ENCODE results near the gene MATR3.

MATR3 gene

DNA sequence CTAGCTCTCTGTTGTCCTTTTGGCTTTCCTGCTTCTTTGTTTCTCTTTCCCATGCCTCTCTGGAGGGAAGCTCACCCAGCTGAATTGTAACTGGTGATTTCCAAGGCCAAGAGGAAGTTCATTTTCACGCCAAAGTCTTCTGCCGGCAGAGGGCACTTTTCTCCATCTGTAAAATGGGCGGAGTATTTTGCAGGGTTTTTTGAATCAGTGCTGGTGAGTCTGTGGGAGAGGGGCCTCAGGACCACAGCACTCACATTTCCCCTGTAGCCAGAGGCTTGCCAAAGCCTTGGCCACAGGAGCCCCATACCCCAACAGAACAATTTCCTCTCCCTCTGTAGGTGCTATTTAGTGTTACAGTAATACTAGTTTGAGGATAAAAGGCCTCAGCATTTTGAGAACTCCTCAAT lies 42.3 kb upstream of the MATR3 start:
- Histone ChIP-seq H3K4me3 (ENCODE audit: severe bottlenecking) (no peak overlapping the region), H3K4me1 (ENCODE audit: insufficient read depth, poor library complexity, severe bottlenecking) (peaks cover 4% of the 10 kb centered on the region), H3K36me3 (ENCODE audit: low read depth) (no peaks in the 10 kb centered on the region), H3K9me3 (ENCODE audit: severe bottlenecking) (no peaks in the 10 kb centered on the region), H3K27me3 (ENCODE audit: insufficient read depth, poor library complexity, severe bottlenecking) (no peaks in the 10 kb centered on the region), H3K27ac (ENCODE audit: poor library complexity, severe bottlenecking) (no peak overlapping the region)
- TF ChIP-seq, protein P1, sequence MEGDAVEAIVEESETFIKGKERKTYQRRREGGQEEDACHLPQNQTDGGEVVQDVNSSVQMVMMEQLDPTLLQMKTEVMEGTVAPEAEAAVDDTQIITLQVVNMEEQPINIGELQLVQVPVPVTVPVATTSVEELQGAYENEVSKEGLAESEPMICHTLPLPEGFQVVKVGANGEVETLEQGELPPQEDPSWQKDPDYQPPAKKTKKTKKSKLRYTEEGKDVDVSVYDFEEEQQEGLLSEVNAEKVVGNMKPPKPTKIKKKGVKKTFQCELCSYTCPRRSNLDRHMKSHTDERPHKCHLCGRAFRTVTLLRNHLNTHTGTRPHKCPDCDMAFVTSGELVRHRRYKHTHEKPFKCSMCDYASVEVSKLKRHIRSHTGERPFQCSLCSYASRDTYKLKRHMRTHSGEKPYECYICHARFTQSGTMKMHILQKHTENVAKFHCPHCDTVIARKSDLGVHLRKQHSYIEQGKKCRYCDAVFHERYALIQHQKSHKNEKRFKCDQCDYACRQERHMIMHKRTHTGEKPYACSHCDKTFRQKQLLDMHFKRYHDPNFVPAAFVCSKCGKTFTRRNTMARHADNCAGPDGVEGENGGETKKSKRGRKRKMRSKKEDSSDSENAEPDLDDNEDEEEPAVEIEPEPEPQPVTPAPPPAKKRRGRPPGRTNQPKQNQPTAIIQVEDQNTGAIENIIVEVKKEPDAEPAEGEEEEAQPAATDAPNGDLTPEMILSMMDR (IDR thresholded peaks at IDR 0.05; ENCODE audit: poor library complexity, severe bottlenecking) = no peak
- no peak for ATAC-seq (ENCODE audit: low read depth)
- no peak for DNase-seq (ENCODE audit: low spot score)

DNA sequence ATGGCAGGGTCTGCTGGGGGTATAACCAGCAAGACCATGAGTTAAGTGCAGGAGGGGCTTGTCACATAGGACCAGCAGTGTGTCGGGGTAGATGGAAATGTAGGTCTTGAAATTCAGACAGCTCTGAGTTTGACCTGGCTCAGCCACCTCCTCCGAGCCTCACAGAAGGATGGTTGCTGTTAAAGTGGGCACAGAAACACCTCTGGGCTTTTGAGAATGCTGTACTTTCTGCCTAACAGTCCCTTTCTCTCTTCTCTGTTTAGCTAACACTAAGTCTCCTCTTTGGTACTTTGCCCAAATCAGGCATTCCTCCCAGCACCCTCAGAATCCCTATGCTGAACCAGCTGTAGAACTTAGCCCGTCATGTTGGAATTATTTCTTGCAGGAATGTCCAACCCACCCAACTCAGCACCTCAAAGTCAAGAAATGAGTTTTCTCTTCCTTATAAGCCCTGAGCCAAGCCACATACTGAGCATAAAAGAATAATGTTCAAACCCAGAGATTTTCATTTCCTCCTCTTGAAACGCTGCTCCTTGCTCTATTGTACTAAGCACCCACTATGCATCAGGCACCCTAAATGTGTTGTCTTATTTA lies 41.7 kb upstream of the MATR3 start:
- Histone ChIP-seq H3K9me3 (ENCODE audit: severe bottlenecking) (no peaks in the 10 kb centered on the region), H3K4me1 (ENCODE audit: insufficient read depth, poor library complexity, severe bottlenecking) (no peaks in the 10 kb centered on the region), H3K27ac (ENCODE audit: poor library complexity, severe bottlenecking) (no peak overlapping the region), H3K36me3 (ENCODE audit: low read depth) (no peaks in the 10 kb centered on the region), H3K4me3 (ENCODE audit: severe bottlenecking) (no peak overlapping the region), H3K27me3 (ENCODE audit: insufficient read depth, poor library complexity, severe bottlenecking) (no peaks in the 10 kb centered on the region)
- DNase-seq (ENCODE audit: low spot score) (no peak), ATAC-seq (ENCODE audit: low read depth) (peak; percentile 22; the same call in 1 of the 3 replicates)
- TF ChIP-seq, protein P1 (IDR thresholded peaks at IDR 0.05; ENCODE audit: poor library complexity, severe bottlenecking) = no peak

DNA sequence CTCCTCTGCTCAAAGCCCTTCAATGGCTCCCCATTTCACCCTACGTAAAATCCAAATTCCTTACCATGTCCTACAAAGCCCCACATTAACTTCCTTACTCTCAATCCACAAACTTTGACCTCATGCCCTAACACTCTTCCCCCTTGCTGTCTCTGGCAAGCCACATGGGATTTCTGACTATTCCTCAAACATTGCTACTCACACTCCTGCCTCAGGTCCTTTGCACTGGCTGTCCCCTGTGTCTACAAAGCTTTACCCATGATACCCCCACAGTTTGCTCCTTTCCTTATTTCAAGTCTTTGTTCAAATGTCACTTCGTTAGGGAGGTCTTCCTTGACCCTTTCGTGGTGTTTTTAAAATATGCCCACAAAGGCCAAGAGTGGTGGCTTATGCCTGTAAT lies 40.4 kb upstream of the MATR3 start:
- Histone ChIP-seq H3K4me3 (ENCODE audit: severe bottlenecking) (no peak overlapping the region), H3K9me3 (ENCODE audit: severe bottlenecking) (no peaks in the 10 kb centered on the region), H3K4me1 (ENCODE audit: insufficient read depth, poor library complexity, severe bottlenecking) (no peaks in the 10 kb centered on the region), H3K36me3 (ENCODE audit: low read depth) (no peaks in the 10 kb centered on the region), H3K27ac (ENCODE audit: poor library complexity, severe bottlenecking) (no peak overlapping the region), H3K27me3 (ENCODE audit: insufficient read depth, poor library complexity, severe bottlenecking) (no peaks in the 10 kb centered on the region)
- TF ChIP-seq, protein P1 (IDR thresholded peaks at IDR 0.05; ENCODE audit: poor library complexity, severe bottlenecking) = no peak
- DNase-seq (ENCODE audit: low spot score) = no peak
- ATAC-seq (ENCODE audit: low read depth) = no peak

DNA sequence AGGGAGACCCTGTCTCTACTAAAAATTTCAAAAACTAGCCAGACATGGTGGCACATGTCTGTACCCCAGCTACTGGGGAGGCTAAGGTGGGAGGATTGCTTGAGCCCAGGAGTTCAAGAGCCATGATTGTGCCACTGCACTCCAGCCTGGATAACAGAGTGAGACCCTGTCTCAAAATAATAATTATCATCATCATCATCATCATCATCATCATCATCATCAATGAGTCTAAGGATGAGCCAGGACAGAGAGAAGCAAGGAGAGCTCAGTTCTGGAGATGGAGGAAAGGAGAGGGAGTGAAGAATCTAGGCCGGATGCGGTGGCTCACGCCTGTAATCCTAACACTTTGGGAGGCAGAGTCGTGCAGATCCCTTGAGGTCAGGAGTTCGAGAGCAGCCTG lies 36.7 kb upstream of the MATR3 start:
- Histone ChIP-seq H3K4me1 (ENCODE audit: insufficient read depth, poor library complexity, severe bottlenecking) (no peaks in the 10 kb centered on the region), H3K9me3 (ENCODE audit: severe bottlenecking) (no peaks in the 10 kb centered on the region), H3K4me3 (ENCODE audit: severe bottlenecking) (no peak overlapping the region), H3K27me3 (ENCODE audit: insufficient read depth, poor library complexity, severe bottlenecking) (no peaks in the 10 kb centered on the region), H3K27ac (ENCODE audit: poor library complexity, severe bottlenecking) (no peak overlapping the region), H3K36me3 (ENCODE audit: low read depth) (no peaks in the 10 kb centered on the region)
- DNase-seq (ENCODE audit: low spot score) (no peak), ATAC-seq (ENCODE audit: low read depth) (no peak)
- TF ChIP-seq, protein P1 (IDR thresholded peaks at IDR 0.05; ENCODE audit: poor library complexity, severe bottlenecking) = no peak

DNA sequence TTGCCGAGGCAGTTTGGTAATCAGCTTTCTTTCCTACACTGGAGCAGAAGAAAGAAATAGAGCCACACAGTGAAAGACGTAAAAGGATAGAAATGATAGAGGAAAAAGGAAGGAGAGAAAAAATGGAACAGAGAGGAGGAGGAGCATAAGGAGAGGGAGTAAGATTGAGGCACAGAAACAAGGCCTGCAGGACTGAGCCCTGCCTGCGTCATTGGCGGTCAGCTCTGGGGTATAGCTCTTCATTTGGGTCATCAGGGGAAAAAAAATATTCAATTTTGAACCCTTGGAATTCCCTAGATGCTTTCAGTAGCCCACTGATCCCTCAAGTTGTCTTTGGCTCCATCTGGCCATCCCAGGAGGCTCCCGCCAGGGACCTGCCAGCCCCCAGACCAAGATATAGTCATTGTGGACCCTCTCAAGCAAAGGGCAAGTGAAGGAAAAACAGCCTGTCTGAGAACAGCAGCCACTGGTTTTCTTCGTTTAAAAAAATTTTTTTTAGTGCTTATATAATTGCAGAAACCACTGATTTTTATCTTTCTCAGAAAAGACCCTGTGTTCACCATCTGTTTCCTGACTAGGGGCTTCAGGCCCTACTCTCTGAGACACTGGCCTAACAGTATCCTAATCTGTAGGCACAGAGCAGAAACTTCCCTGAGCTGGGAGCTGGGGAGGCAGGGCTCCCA lies 31.3 kb upstream of the MATR3 start:
- no peaks in the 10 kb centered on the region for H3K27me3 ChIP-seq (ENCODE audit: insufficient read depth, poor library complexity, severe bottlenecking)
- no peak overlapping the region for H3K27ac ChIP-seq (ENCODE audit: poor library complexity, severe bottlenecking)
- H3K4me3 ChIP-seq (ENCODE audit: severe bottlenecking) = no peak overlapping the region
- no peak for DNase-seq (ENCODE audit: low spot score)
- H3K4me1 ChIP-seq (ENCODE audit: insufficient read depth, poor library complexity, severe bottlenecking) = no peaks in the 10 kb centered on the region
- no peaks in the 10 kb centered on the region for H3K9me3 ChIP-seq (ENCODE audit: severe bottlenecking)
- no peaks in the 10 kb centered on the region for H3K36me3 ChIP-seq (ENCODE audit: low read depth)
- TF ChIP-seq, protein P1 (IDR thresholded peaks at IDR 0.05; ENCODE audit: poor library complexity, severe bottlenecking) = no peak
- ATAC-seq (ENCODE audit: low read depth) = no peak
